Pancreas (tissue), 10 donors: ENCODE measurements around the gene TIGD2. TPM values are rescaled to one million over a fixed set of nuclear protein-coding genes. Genes with fewer than 3 reads are reported as not detected.

Experiments used
- ATAC-seq, 4 donors: fragments of 200-7000 bp; cut with Tn5 transposase; one replicate each; pipeline versions ENCODE4 v1.8.0 to v1.9.1; 2020; ENCODE audit warnings: mild to moderate bottlenecking in 4 of 4, moderate library complexity in 4 of 4
- DNase-seq, 6 donors: peaks; one replicate each; pipeline ENCODE4 v3.0.0-alpha.2; 2020
- FAIRE-seq: peaks from 2 replicates; lab custom pipeline; 2012; peaks lifted over from hg19 to GRCh38; lab: Jason Lieb, UNC
- H3K27ac ChIP-seq, 4 donors: fragments of 200-600 bp; sonication (generic); 1 replicate in 3 of 4; 2 replicates in 1 of 4; pipeline versions ENCODE4 v1.5.0 to v1.8.0; 2020
- H3K27me3 ChIP-seq, 4 donors: fragments of 200-600 bp; one replicate each; pipeline ENCODE4 v1.8.0; 2021
- H3K36me3 ChIP-seq, 3 donors: fragments of 200-600 bp; sonication (generic) in 1 of 3; one replicate each; pipeline versions ENCODE4 v1.5.0 to v1.8.0; 2020 to 2021
- H3K4me1 ChIP-seq, 3 donors: fragments of 200-600 bp; one replicate each; pipeline ENCODE4 v1.8.0; 2021
- H3K4me3 ChIP-seq, 4 donors: fragments of 200-600 bp; sonication (generic) in 2 of 4; one replicate each; pipeline versions ENCODE4 v1.5.0 to v1.8.0; 2020 to 2021
- H3K9me3 ChIP-seq, 4 donors: fragments of 200-600 bp; one replicate each; pipeline ENCODE4 v1.8.0; 2021
- WGBS, 2 donors: extraction: QIAGEN DNeasy Blood & Tissue Kit; methylation state at CpG; one replicate each; pipeline ENCODE4 v1.1.7; 2013; 5-methylcytosine and 5-hydroxymethylcytosine counted together
- intact Hi-C, 3 donors: fragments of 100-400 bp; cut with DNase I; formaldehyde crosslinking; loops; one replicate each; pipeline versions ENCODE4 v1.11.1 to v1.14.2; 2022
- polyA plus RNA-seq, 2 donors: library from polyadenylated mRNA; stranded (reverse); fragments of 200-250 nt; gene quantifications; one replicate each; pipeline ENCODE4 v1.2.3, GENCODE V29; 2013
- total RNA-seq, 6 donors: library from RNA; stranded (reverse); fragmentation: NEBNext Ultra II Directional in 4 of 6; extraction: Animal tissue kit (Norgen Biotek cat#: 25700) in 4 of 6; gene quantifications; one replicate each; pipeline versions ENCODE4 v1.2.1 to v1.2.4, GENCODE V29; 2021 to 2023
- TF ChIP-seq, protein P1 (sequence below), 4 donors: fragments of 200-600 bp; sonication (generic) in 3 of 4; IDR thresholded peaks; one replicate each; pipeline versions ENCODE4 v1.5.0 to v1.8.0; 2021; ENCODE audit warnings: antibody characterized with exemption in 4 of 4
- donor health status: healthy with polysubstance abuse.
- donor health status: DM: no; HTN: no; CAD: no; lungs with moderate emphysema.
- donor health status: DM: no; HTN: no; CAD: no.
- donor health status: control.
- donor health status: control.
- donor health status: Bipolar disorder and iron deficiency.
- donor health status: DM: yes; HTN: yes; CAD: no.
- donor health status: DM: no; HTN: no; CAD: no.
- donor health status: DM: no; HTN: no; CAD: no.
- donor health status: DM: yes; HTN: yes; CAD: no.

Gene TIGD2
- total and polyA plus RNA-seq, 8 donors: 1.7 to 4.7 (median 2.8) TPM

DNA sequence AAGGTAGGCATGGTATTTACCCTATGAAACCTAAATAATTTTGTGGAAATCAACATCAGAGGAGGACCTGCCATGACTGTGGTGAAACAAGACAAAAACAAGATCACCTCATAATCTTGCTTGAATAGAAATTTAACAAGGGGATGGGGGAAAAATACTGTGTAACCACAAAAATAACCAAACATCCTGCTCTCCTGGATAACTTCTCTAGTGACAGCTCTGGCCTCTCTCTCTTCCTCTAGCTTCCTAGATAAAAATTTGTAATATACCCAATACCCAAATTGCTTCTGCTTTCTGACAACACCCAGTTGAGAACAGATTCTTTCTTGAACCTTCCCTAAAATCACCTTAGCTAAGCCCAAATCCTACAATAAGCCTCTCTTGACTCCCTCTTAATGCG is 11.9 kb upstream of the TIGD2 start:
- Histone ChIP-seq H3K27ac (no peak overlapping the region), H3K27me3 (no peaks in the 10 kb centered on the region), H3K4me3 (no peak overlapping the region), H3K4me1 (no peaks in the 10 kb centered on the region), H3K9me3 (no peaks in the 10 kb centered on the region), H3K36me3 (no peaks in the 10 kb centered on the region)
- WGBS, 2 donors: 99 to 100% methylated on average over 1 of the region's 1 CpG
- intact Hi-C loops: no loop called here
- DNase-seq (no peak), FAIRE-seq (no peak), ATAC-seq (no peak)
- TF ChIP-seq, protein P1, sequence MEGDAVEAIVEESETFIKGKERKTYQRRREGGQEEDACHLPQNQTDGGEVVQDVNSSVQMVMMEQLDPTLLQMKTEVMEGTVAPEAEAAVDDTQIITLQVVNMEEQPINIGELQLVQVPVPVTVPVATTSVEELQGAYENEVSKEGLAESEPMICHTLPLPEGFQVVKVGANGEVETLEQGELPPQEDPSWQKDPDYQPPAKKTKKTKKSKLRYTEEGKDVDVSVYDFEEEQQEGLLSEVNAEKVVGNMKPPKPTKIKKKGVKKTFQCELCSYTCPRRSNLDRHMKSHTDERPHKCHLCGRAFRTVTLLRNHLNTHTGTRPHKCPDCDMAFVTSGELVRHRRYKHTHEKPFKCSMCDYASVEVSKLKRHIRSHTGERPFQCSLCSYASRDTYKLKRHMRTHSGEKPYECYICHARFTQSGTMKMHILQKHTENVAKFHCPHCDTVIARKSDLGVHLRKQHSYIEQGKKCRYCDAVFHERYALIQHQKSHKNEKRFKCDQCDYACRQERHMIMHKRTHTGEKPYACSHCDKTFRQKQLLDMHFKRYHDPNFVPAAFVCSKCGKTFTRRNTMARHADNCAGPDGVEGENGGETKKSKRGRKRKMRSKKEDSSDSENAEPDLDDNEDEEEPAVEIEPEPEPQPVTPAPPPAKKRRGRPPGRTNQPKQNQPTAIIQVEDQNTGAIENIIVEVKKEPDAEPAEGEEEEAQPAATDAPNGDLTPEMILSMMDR (IDR thresholded peaks at IDR 0.05): no peak

DNA sequence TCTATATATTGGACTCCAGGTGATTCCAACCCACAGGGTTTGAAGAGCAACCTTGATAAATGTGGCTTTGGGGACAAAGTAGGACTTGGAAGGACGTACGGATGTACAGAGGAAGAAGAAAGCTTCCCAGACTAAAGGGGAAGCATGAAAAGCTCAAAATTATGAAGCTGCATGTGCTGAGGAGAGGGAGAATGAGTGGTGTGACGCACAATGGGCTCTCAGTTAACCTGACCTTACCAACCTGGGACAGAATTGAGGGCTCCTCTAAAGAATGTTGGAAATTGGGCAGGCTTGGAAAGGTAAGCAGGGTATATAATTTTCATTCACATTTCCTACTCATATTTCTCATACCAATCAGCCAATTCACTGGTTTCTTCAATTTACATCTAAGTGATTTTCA is 10.5 kb upstream of the TIGD2 start:
- Histone ChIP-seq H3K4me3 (no peak overlapping the region), H3K9me3 (no peaks in the 10 kb centered on the region), H3K36me3 (no peaks in the 10 kb centered on the region), H3K4me1 (no peaks in the 10 kb centered on the region), H3K27ac (no peak overlapping the region), H3K27me3 (no peaks in the 10 kb centered on the region)
- DNase-seq (no peak), FAIRE-seq (no peak), ATAC-seq (no peak)
- TF ChIP-seq, protein P1 (IDR thresholded peaks at IDR 0.05): no peak
- WGBS, 2 donors: 81 to 84% methylated on average over 3 of the region's 3 CpGs
- intact Hi-C loops: no loop called here

DNA sequence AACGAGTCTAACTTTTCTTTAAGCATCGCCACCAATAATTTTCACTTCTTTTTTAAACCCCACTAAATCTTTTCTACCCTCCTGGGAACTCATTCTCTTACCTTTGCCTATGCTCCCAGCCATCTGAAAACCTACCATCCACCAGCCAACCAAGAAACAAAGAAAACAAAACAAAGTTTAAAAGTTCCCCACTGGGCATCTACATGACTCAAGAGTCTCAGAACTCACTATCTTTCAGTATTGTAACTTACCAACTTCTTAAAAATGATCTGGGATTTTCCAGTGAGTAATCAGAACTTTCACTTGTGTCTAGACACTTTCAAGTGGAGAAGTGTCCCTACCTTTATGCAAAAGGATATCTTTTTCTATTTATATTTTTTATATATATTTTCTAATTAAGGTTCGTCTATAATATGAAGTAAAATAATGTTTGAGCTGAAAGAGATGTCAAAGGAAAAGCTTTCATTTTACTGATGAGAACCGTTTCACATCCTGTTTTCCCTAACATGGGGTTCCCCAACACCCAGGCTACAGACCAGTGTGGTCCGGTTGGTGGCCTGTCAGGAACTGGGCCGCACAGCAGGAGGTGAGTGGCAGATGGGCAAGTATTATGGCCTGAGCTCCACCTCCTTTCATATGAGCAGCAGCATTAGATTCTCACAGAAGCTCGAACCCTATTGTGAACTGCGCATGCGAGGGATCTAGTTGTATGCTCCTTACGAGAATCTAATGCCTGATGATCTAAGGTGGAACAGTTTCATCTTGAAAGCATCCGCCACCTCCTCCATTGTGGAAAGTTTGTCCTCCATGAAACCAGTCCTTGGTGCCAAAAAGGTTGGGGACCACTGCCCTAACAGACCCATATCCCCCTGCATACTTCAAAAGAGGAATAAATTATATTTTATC is 9.8 kb upstream of the TIGD2 start:
- intact Hi-C loops: no loop called here
- TF ChIP-seq, protein P1 (IDR thresholded peaks at IDR 0.05): no peak

DNA sequence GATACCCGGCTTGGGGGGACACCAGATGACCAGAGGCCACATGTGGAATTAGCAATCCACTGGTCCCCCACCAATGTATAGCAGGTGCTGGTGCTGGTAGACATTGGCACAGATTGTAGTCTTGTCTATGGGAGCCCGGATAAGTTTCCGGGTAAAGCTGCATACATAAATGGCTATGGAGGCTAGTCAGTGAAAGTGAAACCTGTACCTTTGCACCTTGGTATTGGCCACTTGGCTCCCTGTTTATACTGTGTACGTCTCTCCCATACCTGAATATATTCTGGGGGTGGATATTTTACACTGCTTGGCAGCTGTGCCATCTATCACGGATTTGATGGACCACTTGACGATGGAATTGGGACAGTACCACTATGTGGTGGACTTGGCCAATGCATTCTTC is 5.6 kb upstream of the TIGD2 start:
- ATAC-seq (no peak), DNase-seq (no peak), FAIRE-seq (no peak)
- no peaks in the 10 kb centered on the region for H3K9me3 ChIP-seq
- intact Hi-C loops: no loop called here
- no peaks in the 10 kb centered on the region for H3K36me3 ChIP-seq
- WGBS, 2 donors: 92 to 96% methylated on average over 6 of the region's 6 CpGs
- no peak overlapping the region for H3K4me3 ChIP-seq
- H3K27ac ChIP-seq: no peak overlapping the region
- no peaks in the 10 kb centered on the region for H3K27me3 ChIP-seq
- TF ChIP-seq, protein P1 (IDR thresholded peaks at IDR 0.05): no peak
- H3K4me1 ChIP-seq: no peaks in the 10 kb centered on the region

More for the DNA sequence above, 9.8 kb upstream of the TIGD2 start:
- ATAC-seq (no peak), DNase-seq (no peak), FAIRE-seq (no peak)
- Histone ChIP-seq H3K36me3 (no peaks in the 10 kb centered on the region), H3K4me1 (no peaks in the 10 kb centered on the region), H3K27me3 (no peaks in the 10 kb centered on the region), H3K4me3 (no peak overlapping the region), H3K27ac (no peak overlapping the region), H3K9me3 (no peaks in the 10 kb centered on the region)
- 89 to 94% methylated on average over 11 of the region's 11 CpGs for WGBS, 2 donors

DNA sequence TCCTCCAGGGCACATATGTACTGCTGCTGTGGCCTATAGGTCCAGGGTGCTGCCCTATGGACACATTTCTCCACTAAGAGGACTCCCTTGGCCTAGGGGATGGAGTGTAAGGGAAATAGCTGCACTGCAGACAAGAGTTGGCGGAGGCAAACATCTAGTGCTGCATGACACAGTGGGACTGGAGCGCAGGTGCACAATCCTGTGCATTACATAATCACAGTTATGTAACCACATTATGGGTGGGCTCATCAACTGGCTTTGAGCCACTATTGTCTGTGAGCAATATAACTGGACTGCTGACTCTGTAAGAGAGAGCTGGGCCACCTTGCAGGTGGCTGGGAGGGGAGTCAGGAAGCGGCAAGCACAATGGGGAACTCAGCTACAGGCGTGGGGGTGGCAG is 3.2 kb upstream of the TIGD2 start:
- no peaks in the 10 kb centered on the region for H3K27me3 ChIP-seq
- H3K27ac ChIP-seq: no peak overlapping the region
- no peaks in the 10 kb centered on the region for H3K36me3 ChIP-seq
- H3K4me1 ChIP-seq: peaks cover 0 to 6% (median 5%) of the 10 kb centered on the region in 3 donors
- TF ChIP-seq, protein P1 (IDR thresholded peaks at IDR 0.05): no peak
- 98 to 100% methylated on average over 4 of the region's 4 CpGs for WGBS, 2 donors
- ATAC-seq (no peak), FAIRE-seq (no peak), DNase-seq (no peak)
- intact Hi-C loops: no loop called here
- H3K9me3 ChIP-seq: no peaks in the 10 kb centered on the region
- no peak overlapping the region for H3K4me3 ChIP-seq
